Endothelial cell (in vitro differentiated cells): ENCODE results near the gene BCL2L15. TPM values are rescaled to one million over a fixed set of nuclear protein-coding genes. Genes with fewer than 3 reads are reported as not detected.

Source experiments
- DNase-seq: peaks from one replicate; pipeline ENCODE4 v3.0.0; 2021; ENCODE audit warnings: low spot score
- H3K27ac Mint-ChIP-seq: one replicate; pipeline ENCODE4 v1.8.0; 2021; ENCODE audit warnings: mixed read lengths, inconsistent platforms; ENCODE audit not compliant: unreplicated experiment
- H3K27me3 Mint-ChIP-seq: one replicate; pipeline ENCODE4 v1.8.0; 2021; ENCODE audit warnings: mild to moderate bottlenecking, moderate library complexity, mixed read lengths, inconsistent platforms; ENCODE audit not compliant: unreplicated experiment
- H3K36me3 Mint-ChIP-seq: one replicate; pipeline ENCODE4 v1.8.0; 2021; ENCODE audit warnings: mild to moderate bottlenecking, low read depth, mixed read lengths, inconsistent platforms; ENCODE audit not compliant: unreplicated experiment
- H3K4me1 Mint-ChIP-seq: one replicate; pipeline ENCODE4 v1.8.0; 2021; ENCODE audit warnings: mild to moderate bottlenecking, mixed read lengths, inconsistent platforms; ENCODE audit not compliant: unreplicated experiment
- H3K4me3 Mint-ChIP-seq: one replicate; pipeline ENCODE4 v1.8.0; 2021; ENCODE audit warnings: mild to moderate bottlenecking, mixed read lengths, inconsistent platforms; ENCODE audit not compliant: unreplicated experiment
- H3K9me3 Mint-ChIP-seq: one replicate; pipeline ENCODE4 v1.8.0; 2021; ENCODE audit warnings: mixed read lengths, inconsistent platforms; ENCODE audit not compliant: unreplicated experiment
- total RNA-seq: library from RNA; stranded (reverse); fragmentation: NEBNext Ultra II Directional; extraction: Animal tissue kit (Norgen Biotek cat#: 25700); gene quantifications from one replicate; pipeline ENCODE4 v1.2.1, GENCODE V29; 2021; ENCODE audit not compliant: unreplicated experiment
- TF ChIP-seq, protein P1 (sequence below): fragments of 200-600 bp; sonication (generic); IDR thresholded peaks from one replicate; pipeline ENCODE4 v1.5.0; 2021; ENCODE audit warnings: antibody characterized with exemption; ENCODE audit not compliant: unreplicated experiment

Gene BCL2L15
- total RNA-seq, 1 donor from 2014 or later: 0.49 TPM

DNA sequence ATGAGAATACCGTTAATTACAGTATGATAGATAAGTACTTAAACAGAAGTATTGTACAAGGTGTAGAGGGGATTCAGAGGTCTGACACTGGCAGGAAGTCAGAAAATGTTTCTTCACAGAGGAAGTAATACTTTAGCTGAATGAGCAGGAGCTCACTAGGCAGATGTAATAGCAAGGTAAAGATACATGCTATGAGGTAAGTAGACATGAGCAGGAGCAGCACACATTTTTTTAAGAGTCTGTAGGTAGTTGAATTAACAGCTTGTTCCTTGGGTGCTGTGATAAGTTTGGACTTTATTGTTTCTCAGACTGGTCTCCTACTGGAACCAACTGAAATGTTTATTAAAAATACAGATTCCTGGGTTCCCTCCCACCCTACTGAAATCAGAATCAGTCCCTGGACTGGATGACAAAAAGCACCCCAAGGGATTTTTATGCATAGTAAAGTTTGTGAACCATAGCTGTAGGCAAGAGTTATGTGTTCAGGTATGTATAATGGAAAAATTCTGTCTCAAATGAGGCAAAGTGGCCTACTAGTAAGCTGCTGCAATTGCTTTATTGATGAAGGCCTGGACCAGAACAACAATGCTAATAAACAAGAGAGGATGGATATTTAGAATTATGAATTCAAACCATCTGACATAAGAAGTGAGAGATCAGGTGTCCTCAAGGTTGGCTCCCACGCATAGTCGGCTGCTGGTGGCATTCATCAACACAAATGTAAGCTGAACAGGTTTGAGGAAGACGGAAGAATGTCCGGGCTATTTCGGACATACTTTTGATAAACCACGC, 16.3 kb upstream of the BCL2L15 start:
- DNase-seq: no peak
- peak overlapping the region; percentile 98 for H3K4me3 Mint-ChIP-seq
- TF ChIP-seq, protein P1, sequence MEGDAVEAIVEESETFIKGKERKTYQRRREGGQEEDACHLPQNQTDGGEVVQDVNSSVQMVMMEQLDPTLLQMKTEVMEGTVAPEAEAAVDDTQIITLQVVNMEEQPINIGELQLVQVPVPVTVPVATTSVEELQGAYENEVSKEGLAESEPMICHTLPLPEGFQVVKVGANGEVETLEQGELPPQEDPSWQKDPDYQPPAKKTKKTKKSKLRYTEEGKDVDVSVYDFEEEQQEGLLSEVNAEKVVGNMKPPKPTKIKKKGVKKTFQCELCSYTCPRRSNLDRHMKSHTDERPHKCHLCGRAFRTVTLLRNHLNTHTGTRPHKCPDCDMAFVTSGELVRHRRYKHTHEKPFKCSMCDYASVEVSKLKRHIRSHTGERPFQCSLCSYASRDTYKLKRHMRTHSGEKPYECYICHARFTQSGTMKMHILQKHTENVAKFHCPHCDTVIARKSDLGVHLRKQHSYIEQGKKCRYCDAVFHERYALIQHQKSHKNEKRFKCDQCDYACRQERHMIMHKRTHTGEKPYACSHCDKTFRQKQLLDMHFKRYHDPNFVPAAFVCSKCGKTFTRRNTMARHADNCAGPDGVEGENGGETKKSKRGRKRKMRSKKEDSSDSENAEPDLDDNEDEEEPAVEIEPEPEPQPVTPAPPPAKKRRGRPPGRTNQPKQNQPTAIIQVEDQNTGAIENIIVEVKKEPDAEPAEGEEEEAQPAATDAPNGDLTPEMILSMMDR: no peak
- H3K4me1 Mint-ChIP-seq: peaks cover 23% of the 10 kb centered on the region
- H3K9me3 Mint-ChIP-seq: no peaks in the 10 kb centered on the region
- peak overlapping the region; percentile 88 for H3K27ac Mint-ChIP-seq
- H3K36me3 Mint-ChIP-seq: peaks cover 19% of the 10 kb centered on the region
- peaks cover 12% of the 10 kb centered on the region for H3K27me3 Mint-ChIP-seq

DNA sequence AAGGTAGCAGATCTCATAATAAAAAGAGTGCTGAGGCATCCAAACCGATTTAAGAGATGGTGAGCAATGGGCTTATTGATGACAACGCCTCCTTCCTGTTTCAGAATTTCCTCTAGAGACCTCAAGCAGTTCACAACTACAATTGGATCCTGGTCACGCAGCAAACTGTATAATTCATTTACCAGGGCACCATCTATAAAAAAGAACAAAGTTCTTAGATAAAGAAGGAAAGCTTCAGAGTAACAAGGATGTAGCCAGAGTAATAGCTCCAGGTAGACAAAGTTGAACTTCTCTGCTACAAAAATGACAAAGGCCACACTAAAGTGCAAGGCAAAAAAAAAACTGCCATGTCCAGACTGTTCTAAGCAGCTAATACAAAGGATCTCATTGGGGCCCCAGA, 13.8 kb upstream of the BCL2L15 start:
- no peak overlapping the region for H3K27ac Mint-ChIP-seq
- no peak for DNase-seq
- no peaks in the 10 kb centered on the region for H3K9me3 Mint-ChIP-seq
- H3K36me3 Mint-ChIP-seq: peaks cover 11% of the 10 kb centered on the region
- no peak overlapping the region for H3K4me3 Mint-ChIP-seq
- TF ChIP-seq, protein P1: no peak
- peaks cover 12% of the 10 kb centered on the region for H3K27me3 Mint-ChIP-seq
- peaks cover 23% of the 10 kb centered on the region for H3K4me1 Mint-ChIP-seq

DNA sequence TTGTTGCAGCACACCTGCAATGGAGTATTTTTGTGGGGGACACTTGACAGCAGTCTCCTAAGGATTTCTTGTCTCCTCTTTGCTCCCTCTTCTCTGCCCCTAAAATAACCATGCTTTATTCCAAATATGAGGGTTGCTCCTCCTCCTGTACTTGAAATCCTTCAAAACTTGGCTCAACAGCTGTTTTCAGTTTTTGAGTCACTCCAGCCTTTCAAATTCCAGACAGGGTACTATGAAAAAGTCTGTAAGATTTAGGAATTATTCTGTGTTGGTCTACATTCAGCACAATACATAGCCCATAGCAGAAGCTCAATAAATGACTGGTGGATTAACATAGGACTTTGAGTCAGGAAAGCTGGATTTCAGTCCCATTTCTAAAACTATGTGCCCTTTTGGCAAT, 11.7 kb upstream of the BCL2L15 start:
- H3K27ac Mint-ChIP-seq: no peak overlapping the region
- H3K27me3 Mint-ChIP-seq: no peaks in the 10 kb centered on the region
- peaks cover 9% of the 10 kb centered on the region for H3K36me3 Mint-ChIP-seq
- no peak for DNase-seq
- TF ChIP-seq, protein P1: no peak
- H3K4me3 Mint-ChIP-seq: no peak overlapping the region
- peaks cover 11% of the 10 kb centered on the region for H3K4me1 Mint-ChIP-seq
- no peaks in the 10 kb centered on the region for H3K9me3 Mint-ChIP-seq

DNA sequence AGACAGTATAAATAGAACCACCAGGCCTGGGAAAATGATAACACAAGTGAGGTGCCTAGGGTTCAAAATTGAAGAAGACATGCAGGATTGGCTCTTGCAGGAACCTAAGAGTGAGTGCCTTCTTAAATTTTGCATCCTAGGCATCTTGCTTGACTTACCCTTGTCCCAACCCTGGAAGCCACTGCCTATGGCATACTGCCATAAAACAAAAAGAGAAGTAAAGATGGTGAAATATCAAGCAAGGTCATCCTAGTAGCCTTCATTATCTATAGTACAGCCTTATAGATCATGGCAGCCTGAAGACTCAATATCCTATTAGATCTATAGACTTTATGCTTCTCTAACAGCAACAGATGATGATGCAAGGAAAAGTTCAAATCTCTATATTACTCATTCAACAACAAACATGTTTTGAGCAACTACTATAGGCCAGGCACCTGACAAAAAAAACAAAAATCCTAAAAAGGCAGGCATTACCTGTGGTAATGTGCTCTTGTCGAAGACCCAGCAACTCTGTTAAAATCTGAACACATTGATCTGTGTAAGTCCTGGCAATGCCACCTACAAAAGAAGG, 10.9 kb upstream of the BCL2L15 start:
- Mint-ChIP-seq H3K9me3 (no peaks in the 10 kb centered on the region), H3K36me3 (peaks cover 9% of the 10 kb centered on the region), H3K4me1 (peaks cover 6% of the 10 kb centered on the region), H3K27me3 (no peaks in the 10 kb centered on the region), H3K27ac (no peak overlapping the region), H3K4me3 (no peak overlapping the region)
- DNase-seq: no peak
- TF ChIP-seq, protein P1: no peak

DNA sequence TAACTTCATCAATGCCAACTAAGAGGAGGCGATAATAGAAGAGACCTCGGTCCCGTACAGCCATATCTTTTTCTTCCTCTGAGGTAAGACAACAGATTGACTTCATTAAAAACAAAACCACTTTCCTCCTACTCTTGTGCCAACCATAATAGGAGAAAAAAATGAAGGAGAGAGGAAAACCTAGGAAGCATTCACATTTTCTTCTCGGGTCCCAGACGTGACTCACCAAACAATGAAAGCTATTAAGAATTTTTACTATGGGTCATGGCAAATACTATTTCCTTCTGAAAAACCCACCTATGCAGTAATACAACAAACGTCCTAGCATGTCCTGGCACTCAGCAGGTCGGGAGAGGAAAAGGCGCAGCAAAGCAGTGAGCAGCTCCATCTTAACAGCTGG, 8.6 kb upstream of the BCL2L15 start:
- Mint-ChIP-seq H3K27me3 (no peaks in the 10 kb centered on the region), H3K36me3 (peaks cover 7% of the 10 kb centered on the region), H3K9me3 (no peaks in the 10 kb centered on the region), H3K4me1 (peaks cover under 1% of the 10 kb centered on the region), H3K4me3 (no peak overlapping the region), H3K27ac (no peak overlapping the region)
- TF ChIP-seq, protein P1: no peak
- DNase-seq: no peak
